HEK293 (cell line): ENCODE data around the gene SCN8A.

Experiments
- CTCF ChIA-PET: fragments of 350-600 bp; formaldehyde crosslinking; extraction: SDS; loops from one replicate; lab custom pipeline; 2021; ENCODE audit warnings: antibody characterized with exemption; lab: Yijun Ruan, JAX
- POLR2A ChIA-PET: fragments of 300-600 bp; formaldehyde crosslinking; extraction: SDS; loops from one replicate; lab custom pipeline; 2020; ENCODE audit warnings: antibody characterized with exemption, inconsistent platforms; lab: Yijun Ruan, JAX
- H3K27ac ChIP-seq: fragments of 200-500 bp; sonication (Bioruptor generic); 2 replicates; pipeline ENCODE4 v1.5.1; 2014; ENCODE audit warnings: low read depth, low read length, control low read depth, inconsistent platforms; ENCODE audit errors: extremely low read depth
- H3K36me3 ChIP-seq, 2 experiments: fragments of 200-500 bp in 1 of 2; sonication (Bioruptor generic) in 1 of 2; 1 replicate in 1 of 2; 2 replicates in 1 of 2; pipeline ENCODE4 v1.5.1; 2014 to 2017; ENCODE audit warnings: inconsistent platforms in 2 of 2, low read length in 2 of 2; ENCODE audit not compliant: control insufficient read depth in 2 of 2, insufficient read depth in 1 of 2
- H3K4me1 ChIP-seq: fragments of 200-500 bp; sonication (Bioruptor generic); 2 replicates; pipeline ENCODE4 v1.5.1; 2014; ENCODE audit warnings: mild to moderate bottlenecking, low read length, inconsistent platforms; ENCODE audit not compliant: control insufficient read depth, insufficient read depth
- H3K4me3 ChIP-seq: 2 replicates; pipeline ENCODE4 v1.5.1; 2011; ENCODE audit warnings: low read depth, mild to moderate bottlenecking, control low read depth, low read length, moderate library complexity
- H3K9me3 ChIP-seq: fragments of 200-500 bp; sonication (Bioruptor generic); 2 replicates; pipeline ENCODE4 v1.5.1; 2014; ENCODE audit warnings: low read depth, low read length, inconsistent platforms; ENCODE audit not compliant: control insufficient read depth, insufficient read depth
- IKZF3 ChIP-seq: fragments of 450-650 bp; IDR thresholded peaks from 2 replicates; pipeline ENCODE4 v1.5.0; 2018; ENCODE audit warnings: missing biosample characterization, mild to moderate bottlenecking, missing genetic modification characterization, moderate library complexity
- KLF1 ChIP-seq: fragments of 450-650 bp; formaldehyde crosslinking; IDR thresholded peaks from 2 replicates; pipeline ENCODE4 v1.5.1; 2016; ENCODE audit warnings: missing biosample characterization, missing genetic modification characterization
- OSR2 ChIP-seq: fragments of 450-650 bp; formaldehyde crosslinking; IDR thresholded peaks from 2 replicates; pipeline ENCODE4 v1.5.1; 2016; ENCODE audit warnings: missing biosample characterization, missing genetic modification characterization
- OVOL3 ChIP-seq: fragments of 450-650 bp; formaldehyde crosslinking; IDR thresholded peaks from 2 replicates; pipeline ENCODE4 v1.5.1; 2016; ENCODE audit warnings: missing biosample characterization, missing genetic modification characterization
- RBAK ChIP-seq: fragments of 450-650 bp; formaldehyde crosslinking; IDR thresholded peaks from 2 replicates; pipeline ENCODE4 v1.5.1; 2016; ENCODE audit warnings: missing biosample characterization, missing genetic modification characterization
- YY1 ChIP-seq: fragments of 450-650 bp; formaldehyde crosslinking; IDR thresholded peaks from 2 replicates; pipeline ENCODE4 v1.5.1; 2018; ENCODE audit warnings: missing biosample characterization, missing genetic modification characterization
- ZBTB17 ChIP-seq: fragments of 450-650 bp; formaldehyde crosslinking; IDR thresholded peaks from 2 replicates; pipeline ENCODE4 v1.5.1; 2016; ENCODE audit warnings: missing biosample characterization, missing genetic modification characterization
- ZEB2 ChIP-seq: fragments of 450-650 bp; formaldehyde crosslinking; IDR thresholded peaks from 2 replicates; pipeline ENCODE4 v1.5.1; 2016; ENCODE audit warnings: missing biosample characterization, missing genetic modification characterization
- ZFP3 ChIP-seq: fragments of 450-650 bp; formaldehyde crosslinking; IDR thresholded peaks from 2 replicates; pipeline ENCODE4 v1.5.1; 2016; ENCODE audit warnings: low read depth, missing biosample characterization, missing genetic modification characterization
- ZIC2 ChIP-seq: fragments of 450-650 bp; formaldehyde crosslinking; IDR thresholded peaks from 2 replicates; pipeline ENCODE4 v1.5.1; 2016; ENCODE audit warnings: missing biosample characterization, missing genetic modification characterization
- ZNF133 ChIP-seq: fragments of 450-650 bp; formaldehyde crosslinking; IDR thresholded peaks from 2 replicates; pipeline ENCODE4 v1.5.1; 2016; ENCODE audit warnings: missing biosample characterization, missing genetic modification characterization
- ZNF138 ChIP-seq: fragments of 450-650 bp; formaldehyde crosslinking; IDR thresholded peaks from 2 replicates; pipeline ENCODE4 v1.5.1; 2016; ENCODE audit warnings: missing biosample characterization, missing genetic modification characterization, borderline replicate concordance
- ZNF2 ChIP-seq: fragments of 450-650 bp; formaldehyde crosslinking; IDR thresholded peaks from 2 replicates; pipeline ENCODE4 v1.5.1; 2016; ENCODE audit warnings: missing biosample characterization, missing genetic modification characterization
- ZNF24 ChIP-seq: fragments of 450-650 bp; formaldehyde crosslinking; IDR thresholded peaks from 2 replicates; pipeline ENCODE4 v1.5.1; 2016; ENCODE audit warnings: missing biosample characterization, missing genetic modification characterization
- ZNF335 ChIP-seq: fragments of 450-650 bp; formaldehyde crosslinking; conservative IDR thresholded peaks from 2 replicates; pipeline ENCODE4 v1.5.1; 2016; ENCODE audit warnings: missing biosample characterization, missing genetic modification characterization
- ZNF510 ChIP-seq: fragments of 450-650 bp; formaldehyde crosslinking; IDR thresholded peaks from 2 replicates; pipeline ENCODE4 v1.5.1; 2018; ENCODE audit warnings: mild to moderate bottlenecking, missing genetic modification characterization, missing biosample characterization; ENCODE audit not compliant: insufficient replicate concordance
- ZNF514 ChIP-seq: fragments of 450-650 bp; formaldehyde crosslinking; IDR thresholded peaks from 2 replicates; pipeline ENCODE4 v1.5.1; 2016; ENCODE audit warnings: missing biosample characterization, missing genetic modification characterization
- ZNF530 ChIP-seq: fragments of 450-650 bp; formaldehyde crosslinking; IDR thresholded peaks from 2 replicates; pipeline ENCODE4 v1.5.1; 2016; ENCODE audit warnings: low read depth, missing biosample characterization, missing genetic modification characterization
- ZNF548 ChIP-seq: fragments of 450-650 bp; formaldehyde crosslinking; IDR thresholded peaks from 2 replicates; pipeline ENCODE4 v1.5.1; 2016; ENCODE audit warnings: missing biosample characterization, missing genetic modification characterization
- ZNF600 ChIP-seq: fragments of 450-650 bp; formaldehyde crosslinking; IDR thresholded peaks from 2 replicates; pipeline ENCODE4 v1.5.1; 2016; ENCODE audit warnings: missing biosample characterization, missing genetic modification characterization
- ZNF654 ChIP-seq: fragments of 450-650 bp; formaldehyde crosslinking; IDR thresholded peaks from 2 replicates; pipeline ENCODE4 v1.5.1; 2016; ENCODE audit warnings: low read depth, missing biosample characterization, missing genetic modification characterization
- ZSCAN30 ChIP-seq: fragments of 450-650 bp; IDR thresholded peaks from 2 replicates; pipeline ENCODE4 v1.5.1; 2018; ENCODE audit warnings: missing biosample characterization, mild to moderate bottlenecking, missing genetic modification characterization, moderate library complexity
- TF ChIP-seq, protein P1 (sequence below): fragments of 450-650 bp; IDR thresholded peaks from 2 replicates; pipeline ENCODE4 v1.5.1; 2018; ENCODE audit warnings: missing biosample characterization, mild to moderate bottlenecking, missing genetic modification characterization
- TF ChIP-seq, protein P2 (sequence below): fragments of 450-650 bp; formaldehyde crosslinking; IDR thresholded peaks from 2 replicates; pipeline ENCODE4 v1.5.1; 2016; ENCODE audit warnings: missing biosample characterization, missing genetic modification characterization
- TF ChIP-seq, protein P3 (sequence below): fragments of 450-650 bp; formaldehyde crosslinking; conservative IDR thresholded peaks from 2 replicates; pipeline ENCODE4 v1.5.1; 2016; ENCODE audit warnings: low read depth, missing biosample characterization, missing genetic modification characterization
- TF ChIP-seq, protein P4 (sequence below): fragments of 450-650 bp; formaldehyde crosslinking; IDR thresholded peaks from 2 replicates; pipeline ENCODE4 v1.5.1; 2017; ENCODE audit warnings: missing biosample characterization, missing genetic modification characterization

SCN8A gene

DNA sequence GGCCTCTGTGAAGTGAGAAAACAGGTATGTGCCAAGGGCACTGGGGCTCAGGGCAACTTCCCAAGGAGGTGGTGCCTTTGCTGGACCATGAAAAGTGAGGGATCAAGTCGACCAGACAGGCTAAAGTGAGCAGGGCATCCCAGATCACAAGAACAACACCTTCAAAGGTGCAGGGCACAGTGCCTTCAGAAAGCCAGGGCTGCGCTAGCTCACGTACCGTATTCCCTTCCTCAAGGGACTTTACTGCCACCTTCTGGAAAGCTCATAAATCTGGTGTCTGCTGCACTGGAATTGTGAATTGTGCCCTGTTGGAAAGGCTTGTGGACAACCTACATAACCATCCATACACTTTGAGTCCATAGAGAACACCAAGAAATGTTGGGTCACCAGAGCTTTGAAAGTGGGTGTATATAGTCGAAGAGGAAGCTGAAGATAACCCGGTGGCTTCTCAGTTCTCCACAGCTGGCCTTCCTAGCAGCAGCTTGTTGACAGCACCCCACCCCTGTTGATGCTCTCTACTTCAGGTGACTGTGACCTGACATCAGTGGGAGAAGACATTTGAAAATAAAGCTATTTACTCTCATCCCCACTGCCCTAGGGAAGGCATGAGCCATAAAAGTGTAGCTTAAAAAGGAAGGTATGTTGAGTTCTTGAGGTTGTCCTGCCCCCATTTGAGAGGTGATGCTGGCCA is 233.0 kb downstream of the SCN8A start:
- no peaks in the 10 kb centered on the region for H3K9me3 ChIP-seq
- CTCF ChIA-PET: interaction anchor here (0.5 to 4.7 kb wide), 44 partner anchors 9 to 955 kb away, joined by 3 to 54 read pairs (median 4); partner anchors contain the start of genes CSRNP2 and SLC4A8
- TF ChIP-seq ZNF654 (tag by site-specific recombination) (peak; percentile 90), ZNF2 (tag by site-specific recombination) (peak; percentile 80; the same call in 1 of the 2 replicates), ZEB2 (tag by site-specific recombination) (peak; percentile 62; the same call in 1 of the 2 replicates), ZNF600 (tag by site-specific recombination) (0 out of 2 replicates have a peak, but pooled peaks have one; percentile 30), ZBTB17 (tag by site-specific recombination) (peak; percentile 44; the same call in 1 of the 2 replicates), IKZF3 (tag by site-specific recombination) (peak; percentile 31; the same call in 1 of the 2 replicates), ZNF530 (no peak), ZNF514 (tag by site-specific recombination) (no peak), OSR2 (tag by site-specific recombination) (no peak)
- TF ChIP-seq, protein P1, sequence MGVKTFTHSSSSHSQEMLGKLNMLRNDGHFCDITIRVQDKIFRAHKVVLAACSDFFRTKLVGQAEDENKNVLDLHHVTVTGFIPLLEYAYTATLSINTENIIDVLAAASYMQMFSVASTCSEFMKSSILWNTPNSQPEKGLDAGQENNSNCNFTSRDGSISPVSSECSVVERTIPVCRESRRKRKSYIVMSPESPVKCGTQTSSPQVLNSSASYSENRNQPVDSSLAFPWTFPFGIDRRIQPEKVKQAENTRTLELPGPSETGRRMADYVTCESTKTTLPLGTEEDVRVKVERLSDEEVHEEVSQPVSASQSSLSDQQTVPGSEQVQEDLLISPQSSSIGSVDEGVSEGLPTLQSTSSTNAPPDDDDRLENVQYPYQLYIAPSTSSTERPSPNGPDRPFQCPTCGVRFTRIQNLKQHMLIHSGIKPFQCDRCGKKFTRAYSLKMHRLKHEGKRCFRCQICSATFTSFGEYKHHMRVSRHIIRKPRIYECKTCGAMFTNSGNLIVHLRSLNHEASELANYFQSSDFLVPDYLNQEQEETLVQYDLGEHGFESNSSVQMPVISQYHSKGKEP: no peak
- TF ChIP-seq, protein P2, sequence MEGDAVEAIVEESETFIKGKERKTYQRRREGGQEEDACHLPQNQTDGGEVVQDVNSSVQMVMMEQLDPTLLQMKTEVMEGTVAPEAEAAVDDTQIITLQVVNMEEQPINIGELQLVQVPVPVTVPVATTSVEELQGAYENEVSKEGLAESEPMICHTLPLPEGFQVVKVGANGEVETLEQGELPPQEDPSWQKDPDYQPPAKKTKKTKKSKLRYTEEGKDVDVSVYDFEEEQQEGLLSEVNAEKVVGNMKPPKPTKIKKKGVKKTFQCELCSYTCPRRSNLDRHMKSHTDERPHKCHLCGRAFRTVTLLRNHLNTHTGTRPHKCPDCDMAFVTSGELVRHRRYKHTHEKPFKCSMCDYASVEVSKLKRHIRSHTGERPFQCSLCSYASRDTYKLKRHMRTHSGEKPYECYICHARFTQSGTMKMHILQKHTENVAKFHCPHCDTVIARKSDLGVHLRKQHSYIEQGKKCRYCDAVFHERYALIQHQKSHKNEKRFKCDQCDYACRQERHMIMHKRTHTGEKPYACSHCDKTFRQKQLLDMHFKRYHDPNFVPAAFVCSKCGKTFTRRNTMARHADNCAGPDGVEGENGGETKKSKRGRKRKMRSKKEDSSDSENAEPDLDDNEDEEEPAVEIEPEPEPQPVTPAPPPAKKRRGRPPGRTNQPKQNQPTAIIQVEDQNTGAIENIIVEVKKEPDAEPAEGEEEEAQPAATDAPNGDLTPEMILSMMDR: peak; percentile 52; the same call in 1 of the 2 replicates
- TF ChIP-seq, protein P3, sequence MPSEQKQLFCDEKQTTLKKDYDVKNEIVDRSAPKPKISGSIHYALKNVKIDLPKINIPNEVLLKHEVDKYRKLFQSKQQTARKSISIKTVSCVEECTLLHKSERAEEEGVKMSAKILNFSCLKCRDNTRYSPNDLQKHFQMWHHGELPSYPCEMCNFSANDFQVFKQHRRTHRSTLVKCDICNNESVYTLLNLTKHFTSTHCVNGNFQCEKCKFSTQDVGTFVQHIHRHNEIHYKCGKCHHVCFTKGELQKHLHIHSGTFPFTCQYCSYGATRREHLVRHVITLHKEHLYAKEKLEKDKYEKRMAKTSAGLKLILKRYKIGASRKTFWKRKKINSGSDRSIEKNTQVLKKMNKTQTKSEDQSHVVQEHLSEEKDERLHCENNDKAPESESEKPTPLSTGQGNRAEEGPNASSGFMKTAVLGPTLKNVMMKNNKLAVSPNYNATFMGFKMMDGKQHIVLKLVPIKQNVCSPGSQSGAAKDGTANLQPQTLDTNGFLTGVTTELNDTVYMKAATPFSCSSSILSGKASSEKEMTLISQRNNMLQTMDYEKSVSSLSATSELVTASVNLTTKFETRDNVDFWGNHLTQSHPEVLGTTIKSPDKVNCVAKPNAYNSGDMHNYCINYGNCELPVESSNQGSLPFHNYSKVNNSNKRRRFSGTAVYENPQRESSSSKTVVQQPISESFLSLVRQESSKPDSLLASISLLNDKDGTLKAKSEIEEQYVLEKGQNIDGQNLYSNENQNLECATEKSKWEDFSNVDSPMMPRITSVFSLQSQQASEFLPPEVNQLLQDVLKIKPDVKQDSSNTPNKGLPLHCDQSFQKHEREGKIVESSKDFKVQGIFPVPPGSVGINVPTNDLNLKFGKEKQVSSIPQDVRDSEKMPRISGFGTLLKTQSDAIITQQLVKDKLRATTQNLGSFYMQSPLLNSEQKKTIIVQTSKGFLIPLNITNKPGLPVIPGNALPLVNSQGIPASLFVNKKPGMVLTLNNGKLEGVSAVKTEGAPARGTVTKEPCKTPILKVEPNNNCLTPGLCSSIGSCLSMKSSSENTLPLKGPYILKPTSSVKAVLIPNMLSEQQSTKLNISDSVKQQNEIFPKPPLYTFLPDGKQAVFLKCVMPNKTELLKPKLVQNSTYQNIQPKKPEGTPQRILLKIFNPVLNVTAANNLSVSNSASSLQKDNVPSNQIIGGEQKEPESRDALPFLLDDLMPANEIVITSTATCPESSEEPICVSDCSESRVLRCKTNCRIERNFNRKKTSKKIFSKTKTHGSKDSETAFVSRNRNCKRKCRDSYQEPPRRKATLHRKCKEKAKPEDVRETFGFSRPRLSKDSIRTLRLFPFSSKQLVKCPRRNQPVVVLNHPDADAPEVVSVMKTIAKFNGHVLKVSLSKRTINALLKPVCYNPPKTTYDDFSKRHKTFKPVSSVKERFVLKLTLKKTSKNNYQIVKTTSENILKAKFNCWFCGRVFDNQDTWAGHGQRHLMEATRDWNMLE (tag by site-specific recombination): no peak
- no peak overlapping the region for H3K27ac ChIP-seq
- POLR2A ChIA-PET: no interaction called here
- no peaks in the 10 kb centered on the region for H3K36me3 ChIP-seq
- H3K4me3 ChIP-seq: no peak overlapping the region
- no peaks in the 10 kb centered on the region for H3K4me1 ChIP-seq

DNA sequence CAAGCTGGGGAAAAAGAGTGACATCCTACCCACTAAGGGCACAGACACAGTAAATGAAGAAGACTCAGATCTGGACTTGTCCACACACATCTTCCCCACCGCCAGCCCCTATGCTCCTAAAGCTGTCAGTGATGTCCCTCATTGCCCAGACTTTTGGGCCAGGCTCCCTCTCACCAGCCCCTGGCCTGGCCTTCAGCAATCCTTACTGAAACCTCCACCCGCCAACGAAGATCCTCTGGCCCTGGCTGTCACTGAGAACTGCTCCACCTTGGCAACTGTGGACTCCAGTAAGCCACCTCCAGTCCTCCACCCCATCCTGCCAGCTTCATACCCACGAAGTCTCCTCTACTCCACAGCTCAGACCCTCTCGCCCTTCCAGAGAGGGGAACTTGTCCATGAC is 234.2 kb downstream of the SCN8A start:
- Histone ChIP-seq H3K36me3 (no peaks in the 10 kb centered on the region), H3K9me3 (no peaks in the 10 kb centered on the region), H3K4me3 (no peak overlapping the region), H3K4me1 (no peaks in the 10 kb centered on the region), H3K27ac (no peak overlapping the region)
- ChIA-PET POLR2A (no interaction called here), CTCF (interaction anchor here (0.8 to 4.7 kb wide), 6 partner anchors 14 to 405 kb away, joined by 4 to 54 read pairs (median 24); no protein-coding TSS in a partner anchor)
- TF ChIP-seq ZNF335 (tag by site-specific recombination) (no peak), ZNF138 (no peak), ZNF24 (no peak), ZNF2 (tag by site-specific recombination) (no peak), ZFP3 (no peak), ZSCAN30 (tag by site-specific recombination) (no peak), ZNF133 (no peak), RBAK (tag by site-specific recombination) (no peak), ZIC2 (no peak), ZNF548 (tag by site-specific recombination) (no peak), KLF1 (tag by site-specific recombination) (no peak), YY1 (tag by site-specific recombination) (no peak), OVOL3 (tag by site-specific recombination) (no peak), ZNF510 (tag by site-specific recombination) (no peak)
- TF ChIP-seq, protein P4, sequence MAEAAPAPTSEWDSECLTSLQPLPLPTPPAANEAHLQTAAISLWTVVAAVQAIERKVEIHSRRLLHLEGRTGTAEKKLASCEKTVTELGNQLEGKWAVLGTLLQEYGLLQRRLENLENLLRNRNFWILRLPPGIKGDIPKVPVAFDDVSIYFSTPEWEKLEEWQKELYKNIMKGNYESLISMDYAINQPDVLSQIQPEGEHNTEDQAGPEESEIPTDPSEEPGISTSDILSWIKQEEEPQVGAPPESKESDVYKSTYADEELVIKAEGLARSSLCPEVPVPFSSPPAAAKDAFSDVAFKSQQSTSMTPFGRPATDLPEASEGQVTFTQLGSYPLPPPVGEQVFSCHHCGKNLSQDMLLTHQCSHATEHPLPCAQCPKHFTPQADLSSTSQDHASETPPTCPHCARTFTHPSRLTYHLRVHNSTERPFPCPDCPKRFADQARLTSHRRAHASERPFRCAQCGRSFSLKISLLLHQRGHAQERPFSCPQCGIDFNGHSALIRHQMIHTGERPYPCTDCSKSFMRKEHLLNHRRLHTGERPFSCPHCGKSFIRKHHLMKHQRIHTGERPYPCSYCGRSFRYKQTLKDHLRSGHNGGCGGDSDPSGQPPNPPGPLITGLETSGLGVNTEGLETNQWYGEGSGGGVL (tag by site-specific recombination): no peak
